Liver (tissue), 9 donors: ENCODE measurements around the gene SNX13. TPM values are rescaled to one million over a fixed set of nuclear protein-coding genes. Genes with fewer than 3 reads are reported as not detected.

Experiments used
- DNase-seq: peaks from one replicate; pipeline ENCODE4 v3.0.0-alpha.2; 2017; ENCODE audit warnings: low spot score
- H3K27ac ChIP-seq, 2 donors: one replicate each; pipeline ENCODE4 v1.7.0; 2013; ENCODE audit warnings: inconsistent platforms in 2 of 2, low read length in 2 of 2, control low read depth in 1 of 2, low read depth in 1 of 2, mild to moderate bottlenecking in 1 of 2
- H3K27me3 ChIP-seq, 4 donors: one replicate each; pipeline versions ENCODE4 v1.6.1 to v1.7.0; 2013; ENCODE audit warnings: low read length in 3 of 4, inconsistent platforms in 1 of 4, mild to moderate bottlenecking in 1 of 4, moderate library complexity in 1 of 4; ENCODE audit not compliant: control insufficient read depth in 4 of 4, insufficient read depth in 4 of 4
- H3K36me3 ChIP-seq, 4 donors: one replicate each; pipeline versions ENCODE4 v1.6.1 to v1.7.0; 2013; ENCODE audit warnings: low read length in 3 of 4, mild to moderate bottlenecking in 3 of 4, low read depth in 1 of 4, moderate library complexity in 1 of 4; ENCODE audit not compliant: control insufficient read depth in 4 of 4, insufficient read depth in 3 of 4
- H3K4me1 ChIP-seq, 4 donors: one replicate each; pipeline versions ENCODE4 v1.6.1 to v1.7.0; 2013; ENCODE audit warnings: low read length in 3 of 4, mild to moderate bottlenecking in 3 of 4, moderate library complexity in 1 of 4; ENCODE audit not compliant: control insufficient read depth in 4 of 4, insufficient read depth in 4 of 4
- H3K4me3 ChIP-seq, 3 donors: one replicate each; pipeline versions ENCODE4 v1.6.1 to v1.7.0; 2013; ENCODE audit warnings: low read length in 3 of 3, control low read depth in 1 of 3, low read depth in 1 of 3, mild to moderate bottlenecking in 1 of 3
- H3K9ac ChIP-seq, 2 donors: one replicate each; pipeline ENCODE4 v1.7.0; 2013; ENCODE audit warnings: low read length in 2 of 2, mild to moderate bottlenecking in 2 of 2, moderate library complexity in 2 of 2, control low read depth in 1 of 2, low read depth in 1 of 2
- H3K9me3 ChIP-seq, 4 donors: one replicate each; pipeline versions ENCODE4 v1.6.1 to v1.7.0; 2013; ENCODE audit warnings: low read length in 3 of 4; ENCODE audit not compliant: control insufficient read depth in 4 of 4
- ATF3 ChIP-seq: IDR thresholded peaks from 2 replicates; pipeline ENCODE4 v1.6.1; 2016; ENCODE audit warnings: antibody characterized with exemption
- CTCF ChIP-seq: fragments of 150-350 bp; IDR thresholded peaks from 2 replicates; pipeline ENCODE4 v1.5.1; 2017; ENCODE audit warnings: improper control_type of control experiment, low read depth, low read length; ENCODE audit not compliant: missing input control
- EGR1 ChIP-seq, 2 donors: IDR thresholded peaks; 2 replicates each; pipeline ENCODE4 v1.6.1; 2016 to 2018; ENCODE audit warnings: antibody characterized with exemption in 2 of 2, low read depth in 2 of 2
- FOXA1 ChIP-seq: IDR thresholded peaks from 2 replicates; pipeline ENCODE4 v1.6.1; 2016; ENCODE audit warnings: antibody characterized with exemption
- FOXA2 ChIP-seq: IDR thresholded peaks from 2 replicates; pipeline ENCODE4 v1.6.1; 2016; ENCODE audit warnings: antibody characterized with exemption
- GABPA ChIP-seq, 2 donors: IDR thresholded peaks in 1 of 2; conservative IDR thresholded peaks in 1 of 2; 2 replicates each; pipeline ENCODE4 v1.6.1; 2016; ENCODE audit warnings: antibody characterized with exemption in 2 of 2, mild to moderate bottlenecking in 1 of 2, moderate library complexity in 1 of 2
- HNF4A ChIP-seq, 2 donors: conservative IDR thresholded peaks; 2 replicates each; pipeline ENCODE4 v1.6.1; 2016; ENCODE audit warnings: antibody characterized with exemption in 2 of 2, mild to moderate bottlenecking in 2 of 2
- HNF4G ChIP-seq: IDR thresholded peaks from 2 replicates; pipeline ENCODE4 v1.6.1; 2016; ENCODE audit warnings: antibody characterized with exemption
- JUND ChIP-seq, 2 donors: IDR thresholded peaks; 2 replicates each; pipeline ENCODE4 v1.6.1; 2016; ENCODE audit warnings: antibody characterized with exemption in 2 of 2
- MAX ChIP-seq: IDR thresholded peaks from 2 replicates; pipeline ENCODE4 v1.6.1; 2016; ENCODE audit warnings: antibody characterized with exemption
- NR2F2 ChIP-seq: IDR thresholded peaks from 2 replicates; pipeline ENCODE4 v1.6.1; 2016; ENCODE audit warnings: antibody characterized with exemption
- RAD21 ChIP-seq, 2 donors: IDR thresholded peaks; 2 replicates each; pipeline ENCODE4 v1.6.1; 2016; ENCODE audit warnings: antibody characterized with exemption in 2 of 2, mild to moderate bottlenecking in 2 of 2
- REST ChIP-seq: IDR thresholded peaks from 2 replicates; pipeline ENCODE4 v1.6.1; 2016; ENCODE audit warnings: antibody characterized with exemption, mild to moderate bottlenecking
- RXRA ChIP-seq, 2 donors: IDR thresholded peaks; 2 replicates each; pipeline ENCODE4 v1.6.1; 2017 to 2018; ENCODE audit warnings: antibody characterized with exemption in 2 of 2, mild to moderate bottlenecking in 1 of 2
- SP1 ChIP-seq: IDR thresholded peaks from 2 replicates; pipeline ENCODE4 v1.6.1; 2018; ENCODE audit warnings: antibody characterized with exemption, mild to moderate bottlenecking
- TAF1 ChIP-seq: conservative IDR thresholded peaks from 2 replicates; pipeline ENCODE4 v1.6.1; 2016; ENCODE audit warnings: antibody characterized with exemption, mild to moderate bottlenecking
- YY1 ChIP-seq: IDR thresholded peaks from 2 replicates; pipeline ENCODE4 v1.6.1; 2016; ENCODE audit warnings: antibody characterized with exemption, mild to moderate bottlenecking
- ZBTB33 ChIP-seq: IDR thresholded peaks from 2 replicates; pipeline ENCODE4 v1.6.1; 2016; ENCODE audit warnings: antibody characterized with exemption
- WGBS: extraction: QIAGEN DNeasy Blood & Tissue Kit; methylation state at CpG from one replicate; pipeline ENCODE4 v1.1.7; 2013; 5-methylcytosine and 5-hydroxymethylcytosine counted together
- polyA plus RNA-seq, 2 donors: library from polyadenylated mRNA; stranded (reverse) in 1 of 2; unstranded in 1 of 2; fragments of 200-250 nt in 1 of 2; fragments of >200 nt in 1 of 2; fragmentation: Nextera tagmentation in 1 of 2; extraction: Ambion mirVana in 1 of 2; gene quantifications; one replicate each; pipeline versions ENCODE4 v1.2.1 to v1.2.3, GENCODE V29; 2013 to 2015
- total RNA-seq, 2 donors: library from RNA; depleted of rRNA; stranded (reverse); fragments of >200 nt; gene quantifications; one replicate each; pipeline ENCODE4 v1.2.3, GENCODE V29; 2014
- donor health status: healthy.
- donor health status: healthy.
- donor health status: healthy.
- donor health status: healthy.
- donor health status: healthy.

Gene SNX13
- total and polyA plus RNA-seq, 4 donors, result 5.4 to 28.1 (median 14.0) TPM

- 90% methylated on average over 3 of the region's 3 CpGs for WGBS
- TF ChIP-seq JUND (IDR thresholded peaks at IDR 0.05) (no peak), ATF3 (no peak), RXRA (IDR thresholded peaks at IDR 0.05) (no peak), CTCF (no peak), HNF4G (no peak), YY1 (no peak), MAX (no peak), EGR1 (IDR thresholded peaks at IDR 0.05; ENCODE audit: low read depth in 2 of 2) (no peak), FOXA2 (no peak), RAD21 (IDR thresholded peaks at IDR 0.05) (no peak), NR2F2 (no peak), FOXA1 (no peak)
- H3K27me3 ChIP-seq, result no peaks in the 10 kb centered on the region
- H3K36me3 ChIP-seq, result peaks cover 0 to 15% (median 5%) of the 10 kb centered on the region in 4 donors
- peaks cover 0 to 2% (median under 1%) of the 10 kb centered on the region in 4 donors for H3K4me1 ChIP-seq
- DNase-seq, result no peak
- no peaks in the 10 kb centered on the region for H3K9me3 ChIP-seq
- no peak overlapping the region for H3K9ac ChIP-seq
- no peak overlapping the region for H3K27ac ChIP-seq
- no peak overlapping the region for H3K4me3 ChIP-seq
Observed at GRCh38 chr7:17816903-17817302, 123.4 kb downstream of the SNX13 start.

DNA sequence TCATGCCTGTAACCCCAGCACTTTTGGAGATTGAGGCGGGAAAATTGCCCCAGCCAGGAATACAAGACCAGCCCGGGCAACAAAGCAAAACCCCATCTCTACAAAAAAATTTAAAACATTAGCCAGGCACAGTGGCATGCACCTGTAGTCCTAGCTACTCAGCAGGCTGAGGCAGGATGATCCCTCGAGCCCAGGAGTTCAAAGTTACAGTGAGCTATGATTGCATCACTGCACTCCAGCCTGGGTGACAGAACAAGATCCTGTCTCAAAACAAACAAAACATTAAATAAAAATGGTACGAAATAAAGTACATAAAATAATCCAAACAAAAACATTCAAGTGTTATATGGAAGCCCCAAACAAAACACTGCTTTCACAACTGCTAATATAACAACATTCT is 125.0 kb downstream of the SNX13 start:
- Histone ChIP-seq H3K9ac (no peak overlapping the region), H3K4me3 (no peak overlapping the region), H3K27ac (no peak overlapping the region), H3K27me3 (no peaks in the 10 kb centered on the region), H3K36me3 (peaks cover 0 to 9% (median 2%) of the 10 kb centered on the region in 4 donors), H3K9me3 (no peaks in the 10 kb centered on the region), H3K4me1 (peaks cover 0 to 2% (median under 1%) of the 10 kb centered on the region in 4 donors)
- DNase-seq, result no peak
- 42% methylated on average over 4 of the region's 4 CpGs for WGBS
- TF ChIP-seq GABPA (IDR thresholded peaks at IDR 0.05 in 1 of 2, conservative IDR thresholded peaks at IDR 0.05 in 1 of 2) (no peak), ATF3 (peak; percentile 87), YY1 (no peak), CTCF (no peak), RXRA (IDR thresholded peaks at IDR 0.05) (peak; percentile 56 to 66), ZBTB33 (no peak), JUND (IDR thresholded peaks at IDR 0.05) (peak in 1 of 2 donors; percentile 19), HNF4A (conservative IDR thresholded peaks at IDR 0.05) (peak; percentile 83), FOXA1 (no peak), REST (no peak), EGR1 (IDR thresholded peaks at IDR 0.05; ENCODE audit: low read depth in 2 of 2) (no peak), RAD21 (IDR thresholded peaks at IDR 0.05) (peak; percentile 7 to 25), FOXA2 (no peak), TAF1 (no peak), HNF4G (peak; percentile 45), SP1 (peak; percentile 27), MAX (no peak), NR2F2 (no peak)
